ENCODE results near the gene CXCL1. TPM values are rescaled to one million over a fixed set of nuclear protein-coding genes. Genes with fewer than 3 reads are reported as not detected.
"Not testable (repeated sequence)": the region's sequence is repeated elsewhere in the genome, so short reads cannot be mapped to it uniquely, and the experiment has no call there.

The CXCL1 gene
- total RNA-seq, 1 donor from 2014 or later, result 16.5 TPM

- peak; percentile 16 for DNase-seq
Measured at GRCh38 chr4:73883306-73883705, 14.1 kb downstream of the CXCL1 start.

GRCh38 chr4:73885574-73886267 is 16.5 kb downstream of the CXCL1 start:
- no peak for DNase-seq

GRCh38 chr4:73891326-73891725 is 22.1 kb downstream of the CXCL1 start:
- DNase-seq, result no peak

- DNase-seq, result no peak
Measured at GRCh38 chr4:73891739-73892405, 22.7 kb downstream of the CXCL1 start.

GRCh38 chr4:73892966-73893365 is 23.8 kb downstream of the CXCL1 start:
- DNase-seq, result no peak

GRCh38 chr4:73894001-73894400 is 24.8 kb downstream of the CXCL1 start:
- no peak for DNase-seq

GRCh38 chr4:73895201-73896175 is 26.3 kb downstream of the CXCL1 start:
- peak; percentile 7 for DNase-seq

- no peak for DNase-seq
Measured at GRCh38 chr4:73896416-73896815, 27.2 kb downstream of the CXCL1 start.

GRCh38 chr4:73897380-73898136 is 28.4 kb downstream of the CXCL1 start:
- DNase-seq, result no peak

- not testable (repeated sequence) for DNase-seq
Measured at GRCh38 chr4:73899338-73899737, 30.1 kb downstream of the CXCL1 start.

- no peak for DNase-seq
Measured at GRCh38 chr4:73901031-73901430, 31.8 kb downstream of the CXCL1 start.

- no peak for DNase-seq
Measured at GRCh38 chr4:73902038-73902637, 32.9 kb downstream of the CXCL1 start.

GRCh38 chr4:73902817-73903547 is 33.8 kb downstream of the CXCL1 start:
- no peak for DNase-seq

GRCh38 chr4:73904491-73904890 is 35.3 kb downstream of the CXCL1 start:
- no peak for DNase-seq

- no peak for DNase-seq
Measured at GRCh38 chr4:73908965-73909364, 39.8 kb downstream of the CXCL1 start.

GRCh38 chr4:73911746-73912145 is 42.6 kb downstream of the CXCL1 start:
- no peak for DNase-seq

GRCh38 chr4:73912191-73912590 is 43.0 kb downstream of the CXCL1 start:
- DNase-seq, result no peak

- DNase-seq, result no peak
Measured at GRCh38 chr4:73914071-73914470, 44.9 kb downstream of the CXCL1 start.

GRCh38 chr4:73916172-73916925 is 47.2 kb downstream of the CXCL1 start:
- DNase-seq, result no peak

GRCh38 chr4:73917081-73917501 is 47.9 kb downstream of the CXCL1 start:
- DNase-seq, result peak; percentile 11
